HepG2 (cell line): ENCODE data around the gene GFRA1. TPM values are rescaled to one million over a fixed set of nuclear protein-coding genes. Genes with fewer than 3 reads are reported as not detected.

Source experiments
- ATAC-seq: fragments of 200-7000 bp; cut with Tn5 transposase; 3 replicates; pipeline ENCODE4 v1.9.1; 2020; ENCODE audit warnings: mild to moderate bottlenecking, moderate library complexity
- BruUV-seq: library from RNA; stranded (reverse); fragments of 400-500 nt; replicated peaks from 2 replicates; lab custom pipeline; 2021; lab: Mats Ljungman, UMichigan
- CTCF ChIA-PET: fragments of 300-600 bp; formaldehyde crosslinking; extraction: SDS; loops from one replicate; lab custom pipeline; 2021; ENCODE audit warnings: low total read pairs, inconsistent platforms, low intra/inter-chr PET ratio; lab: Yijun Ruan, JAX
- POLR2A ChIA-PET: fragments of 350-600 bp; sonication (Branson Sonifier 250); formaldehyde crosslinking; loops from one replicate; lab custom pipeline; 2020; ENCODE audit warnings: antibody characterized with exemption, inconsistent platforms; lab: Yijun Ruan, JAX
- DNase-seq: peaks from one replicate; pipeline ENCODE4 v3.0.0-alpha.2; 2015; ENCODE audit warnings: low spot score
- FAIRE-seq: peaks from 3 replicates; lab custom pipeline; 2011; peaks lifted over from hg19 to GRCh38; lab: Jason Lieb, UNC
- H2AFZ ChIP-seq: one replicate; pipeline ENCODE4 v1.6.1; 2011; ENCODE audit warnings: low read length, inconsistent platforms
- H3K27ac ChIP-seq: fragments of 300-600 bp; 3 replicates; pipeline ENCODE4 v1.8.0; 2011; ENCODE audit warnings: mixed run types, mild to moderate bottlenecking, mixed read lengths, low read length, inconsistent platforms; ENCODE audit not compliant: insufficient read depth; ENCODE audit errors: extremely low read length
- H3K27me3 ChIP-seq, 2 experiments: fragments of 200-600 bp in 1 of 2; 2 replicates in 1 of 2; 3 replicates in 1 of 2; pipeline versions ENCODE4 v1.6.0 to v1.8.0; 2011; ENCODE audit warnings: low read length in 2 of 2, mild to moderate bottlenecking in 2 of 2, moderate library complexity in 2 of 2, inconsistent platforms in 1 of 2; ENCODE audit not compliant: insufficient read depth in 2 of 2, control insufficient read depth in 1 of 2
- H3K36me3 ChIP-seq, 2 experiments: fragments of 200-600 bp in 1 of 2; replicated peaks in 1 of 2; 2 replicates in 1 of 2; 3 replicates in 1 of 2; pipeline versions ENCODE4 v1.5.1 to v1.8.0; 2011; ENCODE audit warnings: low read length in 2 of 2, inconsistent platforms in 1 of 2; ENCODE audit not compliant: insufficient read depth in 2 of 2, control insufficient read depth in 1 of 2
- H3K4me1 ChIP-seq: 2 replicates; pipeline ENCODE4 v1.5.1; 2012; ENCODE audit warnings: low read length, inconsistent platforms; ENCODE audit not compliant: insufficient read depth
- H3K4me2 ChIP-seq: 2 replicates; pipeline ENCODE4 v1.6.0; 2011; ENCODE audit warnings: low read depth, low read length, inconsistent platforms
- H3K4me3 ChIP-seq, 3 experiments: fragments of 200-600 bp in 1 of 3; sonication (generic), shearing (Covaris generic) in 1 of 3; replicated peaks in 1 of 3; 2 replicates each; pipeline ENCODE4 v1.5.1; 2011 to 2016; ENCODE audit warnings: low read length in 3 of 3, inconsistent platforms in 2 of 3, low read depth in 2 of 3, mild to moderate bottlenecking in 2 of 3, control low read depth in 1 of 3, mixed read lengths in 1 of 3; ENCODE audit not compliant: insufficient read depth in 1 of 3
- H3K79me2 ChIP-seq: one replicate; pipeline ENCODE4 v1.6.1; 2011; ENCODE audit warnings: low read length, inconsistent platforms; ENCODE audit not compliant: insufficient read depth
- H3K9ac ChIP-seq: 2 replicates; pipeline ENCODE4 v1.6.0; 2011; ENCODE audit warnings: mild to moderate bottlenecking, low read depth, low read length, inconsistent platforms; ENCODE audit not compliant: insufficient read depth
- H3K9me3 ChIP-seq: 2 replicates; pipeline ENCODE4 v1.5.1; 2012; ENCODE audit warnings: mild to moderate bottlenecking, low read length
- H4K20me1 ChIP-seq: 2 replicates; pipeline ENCODE4 v1.6.0; 2011; ENCODE audit warnings: inconsistent platforms, mild to moderate bottlenecking, low read length, moderate library complexity; ENCODE audit not compliant: insufficient read depth
- ESRRA ChIP-seq: sonication (generic); formaldehyde crosslinking; IDR thresholded peaks from 2 replicates; pipeline ENCODE4 v1.5.1; 2020; ENCODE audit warnings: mild to moderate bottlenecking, low read depth, missing genetic modification reagents
- ETV5 ChIP-seq: IDR thresholded peaks from 2 replicates; pipeline ENCODE4 v1.6.1; 2018; ENCODE audit warnings: missing biosample characterization, missing genetic modification reagents, inconsistent platforms, borderline replicate concordance
- HIC2 ChIP-seq: sonication (generic); formaldehyde crosslinking; IDR thresholded peaks from 2 replicates; pipeline ENCODE4 v1.9.0; 2022; ENCODE audit warnings: low read depth, missing genetic modification reagents
- KDM5B ChIP-seq: sonication (generic); formaldehyde crosslinking; IDR thresholded peaks from 2 replicates; pipeline ENCODE4 v1.4.0; 2020; ENCODE audit warnings: missing genetic modification reagents, mild to moderate bottlenecking, borderline replicate concordance
- MATR3 ChIP-seq: sonication (generic); formaldehyde crosslinking; IDR thresholded peaks from 2 replicates; pipeline ENCODE4 v1.4.0; 2020; ENCODE audit warnings: missing genetic modification reagents
- PCBP1 ChIP-seq: fragments of 200-400 bp; formaldehyde crosslinking; IDR thresholded peaks from 2 replicates; pipeline ENCODE4 v1.6.1; 2017; ENCODE audit warnings: mild to moderate bottlenecking, low read depth, low read length, borderline replicate concordance
- RBFOX2 ChIP-seq: fragments of 200-400 bp; formaldehyde crosslinking; IDR thresholded peaks from 2 replicates; pipeline ENCODE4 v1.6.1; 2017; ENCODE audit warnings: low read depth, mild to moderate bottlenecking, low read length
- SETDB1 ChIP-seq: sonication (generic); formaldehyde crosslinking; IDR thresholded peaks from 2 replicates; pipeline ENCODE4 v1.5.1; 2020; ENCODE audit warnings: missing genetic modification reagents, mild to moderate bottlenecking, borderline replicate concordance
- ZBTB1 ChIP-seq: sonication (generic); formaldehyde crosslinking; IDR thresholded peaks from 2 replicates; pipeline ENCODE4 v1.4.0; 2020; ENCODE audit warnings: missing genetic modification reagents, borderline replicate concordance
- ZBTB33 ChIP-seq: sonication (generic); formaldehyde crosslinking; IDR thresholded peaks from 2 replicates; pipeline ENCODE4 v1.4.0; 2020; ENCODE audit warnings: missing genetic modification reagents
- ZBTB7B ChIP-seq: sonication (generic); formaldehyde crosslinking; IDR thresholded peaks from 2 replicates; pipeline ENCODE4 v1.4.0; 2020; ENCODE audit warnings: missing genetic modification reagents
- ZFP62 ChIP-seq: sonication (generic); formaldehyde crosslinking; IDR thresholded peaks from 2 replicates; pipeline ENCODE4 v1.4.0; 2020; ENCODE audit warnings: missing genetic modification reagents
- WGBS: methylation state at CpG from one replicate; pipeline ENCODE4 v1.1.6; 2017; ENCODE audit warnings: low lambda C conversion rate; 5-methylcytosine and 5-hydroxymethylcytosine counted together
- in situ Hi-C: cut with HindIII; loops from 2 replicates; pipeline ENCODE4 v1.10.0; 2017; ENCODE audit warnings: low pct_unique_long_range_greater_than_20kb; ENCODE audit not compliant: extremely low pct_ligation_motif_present
- intact Hi-C: fragments of 100-400 bp; cut with micrococcal nuclease; formaldehyde crosslinking; loops from one replicate; pipeline ENCODE4 v1.10.0; 2022; ENCODE audit not compliant: unreplicated experiment
- polyA plus RNA-seq, 8 experiments: library from polyadenylated mRNA; depleted of rRNA in 3 of 8; stranded (reverse) in 7 of 8; unstranded in 1 of 8; fragments of >200 nt; fragmentation: Illumina TruSeq in 4 of 8; extraction: Trizol in 4 of 8; gene quantifications; 2 replicates each; pipeline versions ENCODE4 v1.2.1 to v1.2.3, GENCODE V29; 2011 to 2016; ENCODE audit warnings: low read depth in 4 of 8, missing spikeins in 1 of 8, mixed read lengths in 1 of 8; ENCODE audit not compliant: insufficient read depth in 1 of 8
- total RNA-seq, 5 experiments: library from RNA; depleted of rRNA; stranded (reverse); fragments of >200 nt; fragmentation: Illumina TruSeq; extraction: Trizol; gene quantifications; 2 replicates each; pipeline ENCODE4 v1.2.3, GENCODE V29; 2016; ENCODE audit warnings: low read depth in 1 of 5

GFRA1 gene
- total and polyA plus RNA-seq, 2 of the 13 experiments (the other 11 are each of a cell fraction or from before 2014, with no cell fraction given), result not detected

GRCh38 chr10:116069856-116070255 lies 203.2 kb downstream of the GFRA1 start:
- Histone ChIP-seq H3K36me3 (no peaks in the 10 kb centered on the region), H3K9ac (no peak overlapping the region), H3K27ac (no peak overlapping the region), H3K79me2 (no peaks in the 10 kb centered on the region), H3K4me2 (no peak overlapping the region), H2AFZ (no peak overlapping the region), H4K20me1 (no peaks in the 10 kb centered on the region), H3K27me3 (peaks cover 1 to 19% of the 10 kb centered on the region in 2 experiments; a peak in 3 of 5 replicates), H3K4me1 (no peaks in the 10 kb centered on the region), H3K4me3 (no peak overlapping the region), H3K9me3 (no peaks in the 10 kb centered on the region)
- ChIA-PET CTCF (no interaction called here), POLR2A (no interaction called here)
- 14% methylated on average over 3 of the region's 5 CpGs for whole genome bisulfite sequencing
- in situ Hi-C loops, result no loop called here
- ATAC-seq (no peak), FAIRE-seq (no peak), DNase-seq (no peak)
- intact Hi-C loops, result no loop called here
- TF ChIP-seq ESRRA (CRISPR knock-in tag) (no peak), ZBTB1 (no peak), SETDB1 (CRISPR knock-in tag) (no peak), RBFOX2 (no peak), MATR3 (CRISPR knock-in tag) (no peak), KDM5B (CRISPR knock-in tag) (no peak), ZBTB33 (no peak), ZBTB7B (CRISPR knock-in tag) (no peak), HIC2 (no peak), ETV5 (no peak), PCBP1 (no peak), ZFP62 (no peak)
- no TSS peak for BruUV-seq
